Activated CD4-positive, alpha-beta T cell treated with anti-CD3 and anti-CD28 coated beads, Interleukin-2, Interleukin-4, amounts not matched to agents 100 ng/mL and 50 ng/mL, durations not matched to agents 16 hours and 8 hours (primary cell): ENCODE results near the gene PCDHB9.
"Not testable (repeated sequence)": the region's sequence is repeated elsewhere in the genome, so short reads cannot be mapped to it uniquely, and the experiment has no call there.

ENCODE experiments used
- DNase-seq: peaks from one replicate; pipeline ENCODE4 v3.0.0-alpha.2; 2020; ENCODE audit warnings: low spot score

Gene PCDHB9

DNA sequence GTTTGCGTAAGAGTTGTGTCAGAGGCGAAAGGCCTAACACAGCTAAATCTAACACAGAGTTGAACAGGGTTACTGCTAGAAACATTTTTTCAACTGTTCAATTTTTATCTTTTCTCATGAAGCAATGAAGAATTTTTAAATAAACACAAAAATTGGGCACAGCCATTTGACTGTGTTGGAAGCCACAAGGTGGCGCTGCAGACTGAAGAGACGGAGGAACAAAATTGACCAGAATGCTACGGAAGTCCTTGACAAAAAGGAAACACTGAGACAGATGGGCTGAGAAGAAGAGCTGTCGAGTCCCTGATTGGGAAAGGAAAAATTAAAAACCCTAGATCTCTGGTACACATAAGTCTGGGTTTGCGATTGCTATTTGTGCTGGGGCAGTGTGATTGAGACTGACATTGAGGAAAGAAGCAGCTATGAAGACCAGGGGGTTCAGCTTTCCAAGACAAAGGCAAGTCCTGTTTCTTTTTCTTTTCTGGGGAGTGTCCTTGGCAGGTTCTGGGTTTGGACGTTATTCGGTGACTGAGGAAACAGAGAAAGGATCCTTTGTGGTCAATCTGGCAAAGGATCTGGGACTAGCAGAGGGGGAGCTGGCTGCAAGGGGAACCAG, at the start of gene PCDHB9:
TSS of gene PCDHB9 (plus strand) at position 265 of the 616 bp plus-strand sequence. CDS start at position 423, 158 bp downstream.
- peak; percentile 13 for DNase-seq

GRCh38 chr5:141137346-141137745, 49.6 kb upstream of the PCDHB9 start:
- DNase-seq, result not testable (repeated sequence)

DNA sequence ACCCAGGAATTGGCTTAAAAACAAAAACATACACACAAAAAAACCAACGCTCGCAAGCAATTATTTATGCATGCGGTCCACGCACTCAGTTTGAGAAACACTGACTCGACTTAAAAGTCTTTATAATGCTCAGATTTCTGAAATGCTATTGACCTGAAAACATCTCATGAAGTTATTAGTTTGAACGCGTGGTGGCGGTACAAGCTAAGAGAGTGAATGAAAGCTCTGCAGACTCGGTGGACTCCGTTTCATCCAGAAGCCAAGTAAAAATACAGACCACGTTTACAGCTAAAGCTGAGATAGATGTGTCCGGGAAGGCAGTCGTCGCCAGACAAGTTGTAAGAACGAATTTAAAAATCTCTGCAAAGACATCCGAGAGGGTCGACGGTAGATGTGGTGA, 37.1 kb upstream of the PCDHB9 start, which contains the start of gene PCDHB6:
TSS of gene PCDHB6 (plus strand) at position 246 of the 400 bp plus-strand sequence. CDS start 201 bp downstream, outside the sequence.
- DNase-seq, result peak; percentile 1

GRCh38 chr5:141150224-141150992, 36.6 kb upstream of the PCDHB9 start:
- DNase-seq, result no peak

GRCh38 chr5:141150993-141151325, 36.0 kb upstream of the PCDHB9 start:
- DNase-seq, result no peak

DNA sequence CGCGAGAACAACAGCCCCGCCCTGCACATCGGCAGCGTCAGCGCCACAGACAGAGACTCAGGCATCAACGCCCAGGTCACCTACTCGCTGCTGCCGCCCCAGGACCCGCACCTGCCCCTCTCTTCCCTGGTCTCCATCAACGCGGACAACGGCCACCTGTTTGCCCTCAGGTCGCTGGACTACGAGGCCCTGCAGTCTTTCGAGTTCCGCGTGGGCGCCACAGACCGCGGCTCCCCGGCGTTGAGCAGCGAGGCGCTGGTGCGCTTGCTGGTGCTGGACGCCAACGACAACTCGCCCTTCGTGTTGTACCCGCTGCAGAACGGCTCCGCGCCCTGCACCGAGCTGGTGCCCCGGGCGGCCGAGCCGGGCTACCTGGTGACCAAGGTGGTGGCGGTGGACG, 35.3 kb upstream of the PCDHB9 start:
- not testable (repeated sequence) for DNase-seq

GRCh38 chr5:141152096-141152495, 34.9 kb upstream of the PCDHB9 start:
- not testable (repeated sequence) for DNase-seq

GRCh38 chr5:141155540-141156374, 31.2 kb upstream of the PCDHB9 start:
- no peak for DNase-seq

DNA sequence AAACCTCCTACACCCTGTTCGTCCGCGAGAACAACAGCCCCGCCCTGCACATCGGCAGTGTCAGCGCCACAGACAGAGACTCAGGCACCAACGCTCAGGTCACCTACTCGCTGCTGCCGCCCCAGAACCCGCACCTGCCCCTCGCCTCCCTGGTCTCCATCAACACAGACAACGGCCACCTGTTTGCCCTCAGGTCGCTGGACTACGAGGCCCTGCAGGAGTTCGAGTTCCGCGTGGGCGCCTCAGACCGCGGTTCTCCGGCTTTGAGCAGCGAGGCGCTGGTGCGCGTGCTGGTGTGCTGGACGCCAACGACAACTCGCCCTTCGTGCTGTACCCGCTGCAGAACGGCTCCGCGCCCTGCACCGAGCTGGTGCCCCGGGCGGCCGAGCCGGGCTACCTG, 29.6 kb upstream of the PCDHB9 start:
- DNase-seq, result not testable (repeated sequence)

GRCh38 chr5:141157901-141158300, 29.1 kb upstream of the PCDHB9 start:
- not testable (repeated sequence) for DNase-seq

- DNase-seq, result no peak
These were observed 14.4 kb upstream of the PCDHB9 start, which contains the start of gene PCDHB7 for GRCh38 chr5:141172381-141173204. Gene PCDHB7 (plus strand): TSS chr5:141172644. CDS start chr5:141172836, 192 bp downstream.

- not testable (repeated sequence) for DNase-seq
These were observed 12.5 kb upstream of the PCDHB9 start for GRCh38 chr5:141174291-141175104.

- no peak for DNase-seq
These were observed 11.0 kb upstream of the PCDHB9 start for GRCh38 chr5:141175933-141176332.

- not testable (repeated sequence) for DNase-seq
These were observed 9.3 kb upstream of the PCDHB9 start, which contains the start of gene PCDHB8 for GRCh38 chr5:141177577-141178191. Gene PCDHB8 (plus strand): TSS chr5:141177790. CDS start chr5:141178035, 245 bp downstream.

- DNase-seq, result not testable (repeated sequence)
These were observed 7.6 kb upstream of the PCDHB9 start for GRCh38 chr5:141179371-141179770.

DNA sequence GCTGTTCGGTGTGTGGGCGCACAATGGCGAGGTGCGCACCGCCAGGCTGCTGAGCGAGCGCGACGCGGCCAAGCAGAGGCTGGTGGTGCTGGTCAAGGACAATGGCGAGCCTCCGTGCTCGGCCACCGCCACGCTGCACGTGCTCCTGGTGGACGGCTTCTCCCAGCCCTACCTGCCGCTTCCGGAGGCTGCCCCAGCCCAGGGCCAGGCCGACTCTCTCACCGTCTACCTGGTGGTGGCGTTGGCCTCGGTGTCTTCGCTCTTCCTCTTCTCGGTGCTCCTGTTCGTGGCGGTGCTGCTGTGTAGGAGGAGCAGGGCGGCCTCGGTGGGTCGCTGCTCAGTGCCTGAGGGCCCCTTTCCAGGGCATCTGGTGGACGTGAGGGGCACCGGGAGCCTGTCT, 7.1 kb upstream of the PCDHB9 start:
- not testable (repeated sequence) for DNase-seq

- no peak for DNase-seq
These were observed 6.6 kb upstream of the PCDHB9 start for GRCh38 chr5:141180313-141180712.

DNA sequence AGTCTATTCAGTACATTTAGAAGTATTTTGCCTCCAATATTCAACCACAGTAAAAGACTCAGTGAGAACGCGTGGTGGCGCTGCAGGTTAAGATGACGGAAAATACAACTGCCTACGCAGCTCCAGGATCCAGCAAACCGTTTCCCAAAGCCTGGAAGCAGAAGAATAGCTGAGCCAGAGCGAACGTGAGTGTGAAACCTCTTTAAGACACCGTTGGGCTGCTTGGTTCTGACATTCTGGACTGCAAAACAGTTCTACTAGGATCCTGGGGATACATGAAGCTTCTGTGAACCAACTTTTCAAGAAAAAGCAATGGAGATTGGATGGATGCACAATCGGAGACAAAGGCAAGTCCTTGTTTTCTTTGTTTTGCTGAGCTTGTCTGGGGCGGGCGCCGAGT, 4.7 kb upstream of the PCDHB9 start, which contains the start of gene PCDHB16:
TSS of gene PCDHB16 (plus strand) at position 140 of the 400 bp plus-strand sequence. CDS start at position 313, 173 bp downstream.
- DNase-seq, result no peak

DNA sequence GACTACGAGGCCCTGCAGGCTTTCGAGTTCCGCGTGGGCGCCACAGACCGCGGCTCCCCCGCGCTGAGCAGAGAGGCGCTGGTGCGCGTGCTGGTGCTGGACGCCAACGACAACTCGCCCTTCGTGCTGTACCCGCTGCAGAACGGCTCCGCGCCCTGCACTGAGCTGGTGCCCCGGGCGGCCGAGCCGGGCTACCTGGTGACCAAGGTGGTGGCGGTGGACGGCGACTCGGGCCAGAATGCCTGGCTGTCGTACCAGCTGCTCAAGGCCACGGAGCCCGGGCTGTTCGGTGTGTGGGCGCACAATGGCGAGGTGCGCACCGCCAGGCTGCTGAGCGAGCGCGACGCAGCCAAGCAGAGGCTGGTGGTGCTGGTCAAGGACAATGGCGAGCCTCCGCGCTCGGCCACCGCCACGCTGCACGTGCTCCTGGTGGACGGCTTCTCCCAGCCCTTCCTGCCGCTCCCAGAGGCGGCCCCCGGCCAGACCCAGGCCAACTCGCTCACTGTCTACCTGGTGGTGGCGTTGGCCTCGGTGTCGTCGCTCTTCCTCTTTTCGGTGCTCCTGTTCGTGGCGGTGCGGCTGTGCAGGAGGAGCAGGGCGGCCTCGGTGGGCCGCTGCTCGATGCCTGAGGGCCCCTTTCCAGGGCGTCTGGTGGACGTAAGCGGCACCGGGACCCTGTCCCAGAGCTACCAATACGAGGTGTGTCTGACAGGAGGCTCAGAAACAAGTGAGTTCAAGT, 2.7 kb upstream of the PCDHB9 start:
- DNase-seq, result not testable (repeated sequence)
